ENCODE results near the gene NMNAT3.

- TF ChIP-seq CTCF (IDR thresholded peaks at IDR 0.05) (no peak), POLR2A (IDR thresholded peaks at IDR 0.05) (no peak)
Observed at GRCh38 chr3:139528281-139528680, 149.5 kb downstream of the NMNAT3 start.
